HG03442 (cell line): ENCODE results near the gene PXDN.
"Not testable (repeated sequence)": the region's sequence is repeated elsewhere in the genome, so short reads cannot be mapped to it uniquely, and the experiment has no call there.

Source experiments
- ATAC-seq: cut with Tn5 transposase; IDR thresholded peaks from one replicate; pipeline ENCODE4 v1.9.1; 2021; ENCODE audit warnings: mild to moderate bottlenecking, moderate library complexity; ENCODE audit not compliant: unreplicated experiment

Gene PXDN, protein sequence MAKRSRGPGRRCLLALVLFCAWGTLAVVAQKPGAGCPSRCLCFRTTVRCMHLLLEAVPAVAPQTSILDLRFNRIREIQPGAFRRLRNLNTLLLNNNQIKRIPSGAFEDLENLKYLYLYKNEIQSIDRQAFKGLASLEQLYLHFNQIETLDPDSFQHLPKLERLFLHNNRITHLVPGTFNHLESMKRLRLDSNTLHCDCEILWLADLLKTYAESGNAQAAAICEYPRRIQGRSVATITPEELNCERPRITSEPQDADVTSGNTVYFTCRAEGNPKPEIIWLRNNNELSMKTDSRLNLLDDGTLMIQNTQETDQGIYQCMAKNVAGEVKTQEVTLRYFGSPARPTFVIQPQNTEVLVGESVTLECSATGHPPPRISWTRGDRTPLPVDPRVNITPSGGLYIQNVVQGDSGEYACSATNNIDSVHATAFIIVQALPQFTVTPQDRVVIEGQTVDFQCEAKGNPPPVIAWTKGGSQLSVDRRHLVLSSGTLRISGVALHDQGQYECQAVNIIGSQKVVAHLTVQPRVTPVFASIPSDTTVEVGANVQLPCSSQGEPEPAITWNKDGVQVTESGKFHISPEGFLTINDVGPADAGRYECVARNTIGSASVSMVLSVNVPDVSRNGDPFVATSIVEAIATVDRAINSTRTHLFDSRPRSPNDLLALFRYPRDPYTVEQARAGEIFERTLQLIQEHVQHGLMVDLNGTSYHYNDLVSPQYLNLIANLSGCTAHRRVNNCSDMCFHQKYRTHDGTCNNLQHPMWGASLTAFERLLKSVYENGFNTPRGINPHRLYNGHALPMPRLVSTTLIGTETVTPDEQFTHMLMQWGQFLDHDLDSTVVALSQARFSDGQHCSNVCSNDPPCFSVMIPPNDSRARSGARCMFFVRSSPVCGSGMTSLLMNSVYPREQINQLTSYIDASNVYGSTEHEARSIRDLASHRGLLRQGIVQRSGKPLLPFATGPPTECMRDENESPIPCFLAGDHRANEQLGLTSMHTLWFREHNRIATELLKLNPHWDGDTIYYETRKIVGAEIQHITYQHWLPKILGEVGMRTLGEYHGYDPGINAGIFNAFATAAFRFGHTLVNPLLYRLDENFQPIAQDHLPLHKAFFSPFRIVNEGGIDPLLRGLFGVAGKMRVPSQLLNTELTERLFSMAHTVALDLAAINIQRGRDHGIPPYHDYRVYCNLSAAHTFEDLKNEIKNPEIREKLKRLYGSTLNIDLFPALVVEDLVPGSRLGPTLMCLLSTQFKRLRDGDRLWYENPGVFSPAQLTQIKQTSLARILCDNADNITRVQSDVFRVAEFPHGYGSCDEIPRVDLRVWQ (N-terminal part only)

DNA sequence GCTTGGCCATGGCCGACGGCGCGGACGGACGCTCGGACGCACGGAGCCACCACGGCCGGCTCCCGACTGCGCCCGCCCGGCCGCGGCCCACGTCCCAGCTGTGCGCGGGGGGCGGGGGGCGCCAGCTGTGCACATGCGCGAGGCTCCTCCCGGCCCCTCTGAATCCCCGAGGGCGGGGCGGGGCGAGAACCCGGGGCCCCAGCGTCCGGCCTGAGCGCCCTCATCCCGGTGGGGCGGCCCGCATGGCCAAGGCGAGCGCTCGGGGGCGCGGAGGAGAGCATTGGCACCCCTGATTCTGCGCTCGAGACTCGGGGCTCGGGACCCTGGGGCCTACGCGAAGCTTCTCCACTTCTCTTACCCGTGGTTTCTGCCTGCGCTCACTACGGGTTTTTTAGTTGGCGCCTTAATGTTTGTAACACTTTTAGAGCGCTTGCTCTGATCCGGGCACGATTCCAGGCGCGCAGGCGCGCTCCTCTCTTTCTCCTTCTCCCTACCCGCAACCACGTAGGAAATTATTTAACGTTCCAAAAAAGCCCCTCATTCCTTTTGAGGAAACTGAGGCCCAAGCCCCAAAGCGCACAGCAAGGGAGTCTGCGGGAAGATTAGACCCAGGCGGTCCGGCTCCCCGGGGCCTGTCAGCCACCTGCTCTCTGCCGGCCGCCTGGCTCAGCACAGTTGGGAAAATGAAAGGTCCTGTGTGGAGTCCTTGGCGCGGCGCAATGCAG, at the start of gene PXDN:
PXDN (minus strand) TSS at position 70 of the 725 bp plus-strand sequence; CDS start at position 10, 60 bp downstream.
- ATAC-seq: no peak

DNA sequence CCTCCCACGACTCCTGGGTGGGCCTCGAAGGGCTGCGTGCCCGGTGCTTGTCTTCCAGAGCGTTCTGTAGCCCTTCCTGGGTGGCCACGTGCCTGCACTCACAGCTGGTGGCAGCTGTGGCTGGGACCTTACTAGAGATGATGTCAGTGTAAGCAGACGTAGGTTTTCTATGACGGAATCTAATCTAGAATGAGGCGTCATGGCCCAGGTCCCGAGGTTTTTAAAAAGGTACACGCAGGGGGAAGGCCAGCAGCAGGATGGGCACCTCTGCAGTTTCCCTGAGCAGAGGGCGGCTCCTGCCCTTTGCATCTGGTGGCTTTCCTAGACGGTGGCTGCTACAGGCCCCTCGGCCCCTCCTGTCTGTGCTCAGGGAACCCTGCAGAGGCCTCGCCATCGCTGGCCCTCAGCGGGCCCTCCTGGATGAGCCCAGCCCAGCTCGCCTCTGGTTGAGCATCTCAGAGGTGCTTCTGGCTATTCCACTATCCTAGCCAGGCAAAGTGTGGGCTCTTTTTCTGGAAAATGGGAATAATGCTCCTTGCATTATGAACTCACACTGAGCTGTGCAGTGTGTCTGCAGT, 49.6 kb upstream of the PXDN start:
- no peak for ATAC-seq

DNA sequence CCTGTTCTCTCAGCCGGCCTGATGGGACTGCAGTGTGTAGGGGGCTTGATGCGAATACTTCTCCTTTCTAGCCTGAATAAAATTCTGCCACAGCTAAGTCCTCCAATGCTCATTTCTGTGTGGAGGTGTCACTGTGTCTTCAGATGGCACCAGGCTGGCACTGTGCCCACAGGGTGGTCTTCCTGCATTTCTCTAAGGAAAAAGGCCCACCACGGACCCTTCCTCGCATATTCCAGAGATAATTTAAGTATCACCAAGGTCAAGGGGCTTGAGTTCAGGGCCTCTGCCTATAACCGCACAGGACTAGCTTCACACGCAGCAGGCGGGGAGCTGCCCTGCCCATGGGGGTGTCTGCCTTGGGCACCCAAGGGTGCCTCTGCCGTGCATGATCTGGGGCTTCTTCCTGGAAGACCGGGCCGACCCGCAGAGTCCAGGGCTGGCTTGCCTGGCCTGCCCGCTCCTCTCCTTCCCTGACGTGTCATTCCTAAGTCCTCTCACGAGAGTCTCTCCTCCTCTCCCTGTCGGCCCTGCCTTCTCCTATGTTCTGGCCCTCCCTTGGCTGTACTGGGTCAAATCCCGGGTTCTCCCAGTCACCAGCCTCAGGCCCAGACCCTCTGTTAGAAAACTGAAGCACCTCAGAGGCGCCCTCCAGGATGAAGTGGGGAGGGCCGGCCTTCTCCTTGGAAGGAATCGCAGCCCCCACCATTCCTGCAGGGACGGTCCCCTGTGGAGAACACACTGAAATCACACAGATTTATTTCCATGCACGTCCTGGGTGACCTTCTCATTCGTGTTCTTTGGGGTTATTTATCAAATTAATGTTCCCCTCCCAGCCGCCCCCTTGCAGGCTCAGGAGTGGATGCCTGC, 48.9 kb upstream of the PXDN start:
- no peak for ATAC-seq

DNA sequence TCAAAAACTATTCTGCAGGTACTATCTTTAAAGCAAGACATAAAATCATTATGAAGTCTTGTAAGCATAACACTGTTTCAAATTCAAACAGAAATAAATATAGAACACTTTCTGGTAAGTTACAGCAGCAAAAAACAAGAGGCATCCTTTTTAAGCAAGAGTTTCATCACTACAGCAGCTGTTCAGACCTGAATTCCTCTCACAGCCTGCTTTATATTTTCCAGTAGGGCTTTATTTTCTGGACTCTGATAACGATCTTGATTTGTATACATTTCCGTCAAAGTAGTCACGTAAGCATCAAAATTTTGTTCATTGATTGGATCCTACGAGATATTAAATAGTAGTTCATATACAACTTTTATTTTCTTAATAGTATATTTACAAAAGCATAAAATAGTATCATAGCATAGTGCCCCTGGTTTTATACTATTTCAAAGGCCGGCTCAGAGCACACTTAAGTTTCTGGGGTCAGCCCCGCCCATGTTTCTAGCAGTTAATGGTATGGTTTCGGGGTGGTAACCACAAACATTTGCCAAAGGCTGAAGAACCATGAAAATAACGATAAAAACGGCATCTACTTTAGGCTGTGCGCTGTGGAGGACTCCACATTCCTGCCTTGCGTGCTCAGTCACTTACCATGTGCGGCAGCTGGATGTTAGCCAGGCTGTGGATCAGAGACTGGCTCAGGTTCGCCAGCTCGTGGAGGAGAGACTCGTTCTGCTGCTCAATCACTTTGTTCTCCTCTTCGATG, 47.5 kb upstream of the PXDN start:
- ATAC-seq: no peak

DNA sequence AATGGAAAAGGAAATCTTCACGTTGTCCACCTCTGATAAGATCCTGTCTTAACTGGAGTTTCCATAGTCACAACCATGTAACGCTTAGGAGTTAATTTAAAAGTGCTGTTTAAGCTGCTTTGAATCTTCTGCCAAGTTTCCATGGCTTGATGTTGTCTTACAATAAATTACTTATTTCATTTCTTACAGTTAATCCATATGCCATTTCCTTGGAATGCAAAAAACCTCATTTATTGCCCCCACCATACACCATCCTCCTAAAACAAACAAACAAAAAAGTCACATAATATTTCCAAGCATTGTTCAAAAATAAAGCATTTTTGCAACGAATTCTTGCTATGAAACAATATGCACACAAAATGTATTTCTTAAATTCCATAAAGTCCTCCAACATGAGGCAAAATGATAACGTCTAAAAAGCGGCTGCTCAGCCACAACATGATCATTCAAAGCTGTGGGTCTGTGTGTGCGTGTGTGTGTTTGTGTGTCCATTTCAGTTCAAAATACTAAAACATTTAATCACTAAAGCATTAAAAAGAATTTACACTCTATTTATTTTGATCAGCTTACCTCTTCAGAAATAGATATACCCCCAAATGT, 46.8 kb upstream of the PXDN start:
- no peak for ATAC-seq

DNA sequence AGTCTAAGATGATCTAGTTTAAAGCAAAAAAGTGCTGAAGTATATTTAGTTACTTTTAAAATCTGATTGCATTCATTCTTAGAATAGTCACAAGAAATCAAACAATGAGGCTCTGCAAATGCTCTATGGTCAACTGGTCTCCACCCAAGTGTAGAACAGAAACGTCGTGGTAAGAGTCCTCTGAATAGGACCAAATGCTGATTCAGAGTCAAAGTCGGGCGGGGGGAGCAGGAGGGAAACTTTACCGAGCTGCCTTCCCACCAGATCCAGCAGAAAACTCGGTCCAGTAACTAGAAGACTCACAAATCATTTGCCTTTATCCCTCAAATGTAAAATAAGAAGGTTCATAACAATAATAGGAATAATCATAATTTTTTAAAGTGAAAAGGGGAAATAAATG, 46.2 kb upstream of the PXDN start:
- ATAC-seq: no peak

DNA sequence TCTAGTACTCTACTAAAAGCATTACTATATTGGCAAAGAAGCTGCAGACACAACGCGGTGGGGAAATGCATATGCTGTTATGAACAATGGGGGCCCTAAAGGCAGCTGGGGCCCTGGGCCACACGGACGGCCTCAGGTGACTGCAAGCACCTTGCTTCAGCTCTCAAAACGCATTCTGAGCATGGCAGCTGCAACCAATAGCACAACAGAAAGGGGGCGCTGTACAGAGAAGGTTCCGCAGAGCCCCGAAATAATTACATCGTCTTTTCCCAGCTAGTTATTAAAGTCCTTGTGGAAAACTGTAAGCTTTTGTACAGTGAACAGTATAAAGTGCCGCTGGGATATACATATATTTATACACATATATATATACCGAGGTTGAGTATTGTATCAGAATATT, 45.3 kb upstream of the PXDN start:
- no peak for ATAC-seq

DNA sequence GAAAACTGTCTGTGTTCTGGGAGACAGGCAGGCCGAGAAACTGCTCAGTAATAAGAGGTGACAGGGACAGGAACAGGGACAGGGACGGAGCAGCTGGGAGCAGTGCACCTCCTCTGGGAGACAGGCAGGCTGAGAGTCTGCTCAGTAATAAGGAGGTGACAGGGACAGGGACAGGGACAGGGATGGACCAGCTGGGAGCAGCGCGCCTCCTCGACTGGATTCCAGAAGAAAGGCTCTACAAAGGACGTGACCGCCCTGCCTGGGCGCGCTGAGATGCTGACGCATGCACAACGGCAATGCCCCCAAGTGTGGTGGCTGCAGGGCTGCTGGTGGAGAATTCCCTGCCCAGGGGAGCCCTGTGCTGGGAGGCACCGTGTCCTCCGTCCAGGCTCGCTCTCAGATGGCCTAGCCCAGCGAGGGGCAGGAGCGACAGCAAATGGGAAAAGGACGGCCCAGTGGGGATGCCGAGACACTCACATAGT, 44.2 kb upstream of the PXDN start:
- ATAC-seq: no peak

DNA sequence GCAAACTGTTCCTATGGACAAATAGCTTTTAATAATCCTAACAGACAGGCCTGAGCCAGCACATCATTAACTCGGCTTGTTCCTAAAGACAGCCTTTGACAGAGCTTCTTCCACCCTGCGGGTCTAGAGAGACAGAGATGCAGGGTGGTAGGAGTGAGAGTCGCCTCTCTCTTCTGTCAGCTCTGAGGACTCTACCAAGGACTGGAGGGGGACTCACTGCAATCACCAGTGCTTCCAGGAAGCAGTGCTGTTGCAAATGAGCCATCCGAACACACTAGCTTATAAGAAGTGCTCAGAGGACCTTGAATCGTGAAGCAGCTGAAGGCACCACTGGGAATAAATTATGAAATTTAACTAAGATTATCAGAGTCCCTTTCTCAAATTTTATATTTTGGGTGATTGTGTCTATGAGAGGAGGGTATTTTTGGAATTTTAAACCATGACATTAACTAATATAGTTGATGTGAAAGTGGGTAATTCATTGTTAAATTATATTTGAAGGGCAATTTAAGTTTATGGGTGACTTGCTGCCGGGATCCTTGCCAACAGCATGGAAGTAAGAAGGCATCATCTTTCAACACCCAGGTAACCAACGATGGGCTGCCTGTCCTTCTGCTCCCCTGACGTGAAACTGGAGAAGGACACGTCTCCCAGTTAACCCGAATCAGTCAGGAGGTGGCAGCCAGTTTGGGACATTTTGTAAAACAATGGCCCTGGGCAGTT, 43.6 kb upstream of the PXDN start:
- ATAC-seq: no peak

DNA sequence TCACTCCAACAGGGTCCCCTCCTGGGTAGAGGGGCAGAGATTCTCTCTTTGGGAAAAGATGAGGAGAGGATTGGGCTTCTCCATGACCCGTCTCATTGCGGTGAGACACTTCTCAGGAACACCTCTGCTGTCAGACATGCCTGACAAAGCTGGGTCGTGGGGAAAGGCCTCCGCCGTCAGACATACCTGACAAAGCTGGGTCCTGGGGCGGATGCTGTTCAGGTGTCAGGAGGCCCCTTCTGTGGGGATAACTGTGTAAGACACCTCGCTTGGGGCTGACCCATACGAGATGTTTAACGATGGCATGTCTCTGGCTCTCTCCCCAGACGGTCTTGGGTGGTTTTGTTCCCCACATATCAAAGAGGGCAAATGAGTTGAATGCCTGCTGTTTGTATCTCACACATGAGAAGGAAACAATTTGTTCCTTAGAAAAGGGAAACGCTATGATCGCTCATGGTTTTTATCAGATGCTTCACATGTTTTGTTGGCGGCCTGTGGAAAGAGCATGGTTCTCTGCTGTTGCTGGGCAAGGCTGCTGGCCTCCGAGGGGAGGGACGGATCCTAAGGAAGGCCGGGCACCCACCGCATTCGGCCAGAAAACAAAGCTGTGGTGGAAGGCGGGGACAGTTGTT, 40.8 kb upstream of the PXDN start:
- no peak for ATAC-seq

DNA sequence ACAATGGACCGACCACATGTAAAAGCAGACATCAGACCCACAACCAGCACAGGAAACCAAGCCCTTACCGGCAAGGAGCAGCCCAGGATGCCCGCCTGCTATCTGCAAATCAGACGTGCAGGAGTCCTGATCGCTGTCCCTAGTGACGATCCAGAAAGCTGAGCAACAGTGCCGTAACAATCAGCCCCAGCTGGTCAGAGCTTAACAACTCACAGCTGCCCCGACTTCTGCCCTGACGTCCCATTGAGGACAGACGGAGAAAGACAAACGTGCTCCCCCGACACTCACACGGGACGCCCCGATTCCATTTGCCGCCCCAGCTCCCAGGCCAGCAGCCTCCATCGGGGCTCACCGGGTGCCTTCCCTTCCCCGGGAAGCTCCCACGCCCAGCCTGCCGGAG, 39.8 kb upstream of the PXDN start:
- ATAC-seq: no peak

DNA sequence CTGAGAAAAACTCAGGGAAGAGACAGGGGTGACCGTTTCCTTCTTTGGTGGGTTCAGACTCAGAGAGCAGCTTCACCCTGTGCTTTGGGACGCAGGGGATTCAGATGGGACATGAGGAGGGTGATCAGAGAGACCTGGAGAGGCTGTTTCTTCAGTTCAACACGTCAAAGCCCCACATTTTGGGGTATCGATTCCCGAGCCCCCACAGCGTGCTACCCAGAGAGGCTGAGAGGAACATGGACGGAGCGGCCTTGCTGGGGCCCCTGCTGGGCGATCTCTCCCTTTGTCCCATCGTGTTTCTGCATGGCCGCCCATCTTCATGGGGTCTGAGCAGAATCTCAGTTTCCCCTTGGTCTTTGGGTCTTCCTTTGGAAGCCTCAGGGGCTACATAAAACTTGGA, 38.2 kb upstream of the PXDN start:
- no peak for ATAC-seq

DNA sequence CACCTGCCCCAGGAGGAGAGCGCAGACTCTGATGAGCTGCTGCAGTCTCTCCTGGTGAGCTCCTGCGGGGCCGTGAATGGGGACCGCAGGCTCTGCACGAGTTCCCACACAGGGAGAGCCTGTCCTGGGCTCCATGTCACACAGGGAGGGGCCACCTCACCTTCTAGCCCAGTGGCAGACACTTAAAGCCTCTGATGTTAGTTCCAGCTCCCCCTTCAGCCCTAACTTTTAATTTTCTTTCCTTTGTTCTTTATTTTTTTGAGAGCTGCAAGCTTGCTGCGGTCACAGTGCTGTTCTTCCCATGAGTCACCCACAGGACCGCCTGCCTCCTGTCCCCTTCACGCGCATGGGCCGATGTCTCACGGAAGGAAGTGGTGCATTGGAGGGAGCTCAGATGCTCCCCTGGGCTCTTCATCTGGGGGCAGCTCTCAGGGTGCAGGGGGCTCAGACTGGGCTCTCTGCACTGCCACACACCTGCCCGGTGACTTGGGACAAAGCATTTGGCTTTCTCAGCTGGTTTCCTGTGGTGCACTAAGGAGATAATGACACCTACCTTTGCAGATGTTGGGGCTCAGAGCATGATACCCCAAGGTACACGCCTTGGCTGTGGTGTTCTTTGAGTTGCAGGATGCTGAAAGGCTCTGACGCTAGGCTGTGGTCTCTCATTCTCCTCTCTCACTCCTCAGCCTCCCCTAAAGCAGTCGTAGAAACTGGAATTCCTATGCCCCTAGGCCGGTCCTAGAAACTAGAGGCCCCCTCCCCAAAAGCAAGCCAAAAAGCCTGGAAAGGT, 37.2 kb upstream of the PXDN start:
- ATAC-seq: no peak

DNA sequence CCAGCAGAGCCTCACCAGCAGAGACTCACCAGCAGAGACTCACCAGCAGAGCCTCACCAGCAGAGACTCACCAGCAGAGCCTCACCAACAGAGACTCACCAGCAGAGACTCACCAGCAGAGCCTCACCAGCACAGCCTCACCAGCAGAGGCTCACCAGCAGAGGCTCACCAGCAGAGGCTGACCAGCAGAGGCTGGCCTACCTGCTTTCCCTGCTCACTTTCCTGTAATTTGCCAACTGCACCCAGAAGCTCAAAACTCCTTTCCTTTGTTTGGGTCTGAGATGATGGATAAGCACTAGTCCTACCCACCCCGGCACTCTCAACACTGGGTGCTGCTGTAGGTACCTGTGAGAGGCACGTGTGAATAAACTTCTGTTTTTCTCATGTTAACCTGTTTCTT, 36.4 kb upstream of the PXDN start:
- ATAC-seq: no peak

DNA sequence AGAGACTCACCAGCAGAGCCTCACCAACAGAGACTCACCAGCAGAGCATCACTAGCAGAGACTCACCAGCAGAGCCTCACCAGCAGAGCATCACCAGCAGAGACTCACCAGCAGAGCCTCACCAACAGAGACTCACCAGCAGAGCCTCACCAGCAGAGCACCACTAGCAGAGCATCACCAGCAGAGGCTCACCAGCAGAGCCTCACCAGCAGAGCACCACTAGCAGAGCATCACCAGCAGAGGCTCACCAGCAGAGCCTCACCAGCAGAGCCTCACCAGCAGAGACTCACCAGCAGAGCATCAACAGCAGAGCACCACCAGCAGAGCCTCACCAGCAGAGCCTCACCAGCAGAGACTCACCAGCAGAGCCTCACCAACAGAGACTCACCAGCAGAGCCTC, 35.7 kb upstream of the PXDN start:
- not testable (repeated sequence) for ATAC-seq

DNA sequence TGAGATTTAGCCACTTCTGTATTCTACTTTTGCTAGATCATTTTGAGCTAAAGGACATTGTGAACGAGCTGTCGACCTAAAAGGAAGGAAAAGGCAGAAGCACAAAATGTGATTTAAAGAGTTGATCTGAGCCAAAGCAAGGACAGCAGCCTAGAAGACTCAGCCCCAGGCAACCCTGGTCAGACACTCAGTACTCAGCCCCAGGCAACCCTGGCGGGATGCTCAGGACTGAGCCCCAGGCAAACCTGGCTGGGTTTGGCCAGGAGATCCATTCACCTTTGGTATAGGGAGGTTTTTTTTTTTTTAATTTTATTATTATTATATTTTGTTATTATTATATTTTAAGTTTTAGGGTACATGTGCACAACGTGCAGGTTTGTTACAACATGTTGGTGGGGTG, 34.3 kb upstream of the PXDN start:
- ATAC-seq: no peak
